ELR (cell line): Measurements from ENCODE around the gene MSI2.

Source experiments
- DNase-seq: peaks from one replicate; pipeline ENCODE4 v3.0.0-alpha.2; 2015; ENCODE audit warnings: low read depth

The MSI2 gene

DNA sequence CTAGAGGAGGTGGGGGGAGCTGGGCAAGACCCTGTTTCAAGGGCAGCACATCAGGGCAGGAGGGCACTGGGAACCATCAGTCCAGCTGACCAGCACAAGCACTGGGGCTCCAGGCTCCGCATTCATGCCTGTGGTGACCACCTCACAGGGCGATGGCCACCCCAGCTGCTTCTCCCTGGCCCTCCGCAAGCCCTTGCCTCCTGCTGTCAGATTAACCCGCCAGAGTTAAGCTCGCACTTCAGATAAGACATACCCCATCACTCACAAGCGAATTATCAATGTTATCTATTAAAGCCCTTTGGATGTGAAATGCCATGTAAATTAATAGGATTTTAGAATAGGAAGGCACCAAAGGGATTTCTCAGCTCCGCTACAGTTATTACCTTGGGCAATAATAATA lies 383.8 kb downstream of the MSI2 start:
- DNase-seq, result no peak

DNA sequence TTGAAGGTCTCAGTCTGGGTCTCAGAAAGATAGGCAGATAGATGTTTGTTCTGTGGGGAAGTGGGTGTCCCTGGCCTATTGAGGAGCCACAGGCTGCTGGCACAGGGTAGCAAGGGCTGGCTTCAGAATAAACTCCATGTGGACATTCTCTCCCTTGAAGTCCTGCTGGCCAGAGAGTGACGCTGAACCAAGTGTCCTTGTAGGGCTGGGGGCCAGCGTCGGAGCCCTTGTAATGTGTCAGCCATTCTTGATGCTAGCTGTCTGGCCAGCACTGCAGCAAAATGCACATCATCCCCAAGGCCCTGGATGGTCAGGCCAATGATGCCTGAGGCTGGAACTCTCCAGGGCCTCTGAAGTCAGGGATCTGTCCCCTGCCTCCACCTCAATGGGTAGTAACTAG lies 385.4 kb downstream of the MSI2 start:
- DNase-seq, result no peak

DNA sequence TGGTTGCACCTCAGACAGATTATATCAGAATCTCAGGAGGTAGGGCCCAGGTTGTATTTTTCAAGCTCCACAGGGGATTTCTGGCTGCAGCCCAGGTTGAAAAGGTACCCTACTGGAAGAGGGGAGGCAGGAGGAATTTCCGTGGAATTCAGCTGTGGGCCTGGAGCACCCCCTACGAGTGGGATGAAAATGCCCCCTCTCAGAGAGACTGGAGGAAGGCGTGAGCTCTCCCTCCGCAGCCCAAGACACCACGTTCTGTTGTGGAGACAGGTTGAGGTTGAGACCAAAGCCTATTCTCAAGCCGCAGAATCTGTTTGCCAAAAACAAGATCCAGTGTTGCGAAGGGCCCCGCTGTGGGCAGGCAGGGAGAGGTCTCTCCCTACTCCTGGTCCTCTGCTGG lies 386.7 kb downstream of the MSI2 start:
- DNase-seq, result no peak

DNA sequence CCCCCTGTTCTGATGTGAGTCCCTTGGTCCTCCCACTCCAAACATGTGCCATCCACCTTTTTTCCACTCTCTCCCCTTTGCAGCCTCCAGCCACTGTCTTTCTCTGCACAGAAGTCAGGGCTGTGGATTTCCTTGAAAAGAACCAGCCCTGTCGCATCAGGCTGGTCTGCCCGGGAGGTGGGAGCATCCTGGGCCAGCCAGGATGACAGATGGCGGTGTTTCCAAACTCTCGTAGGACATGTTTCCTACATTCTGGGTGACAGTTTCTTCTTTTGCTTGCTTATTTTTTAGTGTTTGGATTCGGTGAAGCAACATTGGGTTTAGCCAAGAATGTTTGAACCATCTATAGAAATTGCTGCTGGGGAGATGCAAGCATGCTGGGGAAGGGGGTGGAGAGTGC lies 388.0 kb downstream of the MSI2 start:
- DNase-seq, result no peak

DNA sequence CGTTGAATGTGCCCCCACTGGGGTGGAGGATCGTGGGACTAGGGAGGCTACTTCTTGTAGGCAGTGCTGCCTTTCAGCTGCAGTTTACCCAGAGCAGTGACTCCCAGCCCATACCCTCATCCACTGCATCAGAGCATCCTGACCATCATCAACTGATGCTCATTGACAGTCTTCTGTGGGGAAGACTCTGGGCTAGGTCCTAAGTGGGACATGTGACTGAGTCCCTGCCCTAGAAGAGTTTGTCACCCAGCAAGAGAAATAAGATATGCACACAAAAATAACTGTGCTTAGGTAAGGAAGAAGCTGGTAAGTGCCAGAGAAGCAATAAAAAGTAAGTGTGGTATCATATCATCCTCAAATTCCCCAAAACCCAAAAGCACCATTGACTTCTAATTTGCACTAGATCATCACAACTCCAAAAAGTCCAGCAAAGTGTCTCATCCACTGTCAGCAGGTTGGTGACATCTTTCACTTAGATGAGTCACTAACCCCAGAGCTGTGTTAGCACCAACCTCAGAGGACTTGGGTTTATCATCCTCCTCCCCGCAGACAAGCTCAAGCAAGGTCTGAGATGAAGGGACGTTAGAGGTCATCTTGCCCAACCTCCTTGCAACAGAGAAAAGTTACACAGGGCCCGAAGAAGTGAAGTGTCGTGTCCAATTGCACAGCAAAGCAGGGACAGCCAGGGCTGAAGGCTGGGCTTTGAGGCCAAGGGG lies 389.8 kb downstream of the MSI2 start:
- peak; percentile 44 for DNase-seq

DNA sequence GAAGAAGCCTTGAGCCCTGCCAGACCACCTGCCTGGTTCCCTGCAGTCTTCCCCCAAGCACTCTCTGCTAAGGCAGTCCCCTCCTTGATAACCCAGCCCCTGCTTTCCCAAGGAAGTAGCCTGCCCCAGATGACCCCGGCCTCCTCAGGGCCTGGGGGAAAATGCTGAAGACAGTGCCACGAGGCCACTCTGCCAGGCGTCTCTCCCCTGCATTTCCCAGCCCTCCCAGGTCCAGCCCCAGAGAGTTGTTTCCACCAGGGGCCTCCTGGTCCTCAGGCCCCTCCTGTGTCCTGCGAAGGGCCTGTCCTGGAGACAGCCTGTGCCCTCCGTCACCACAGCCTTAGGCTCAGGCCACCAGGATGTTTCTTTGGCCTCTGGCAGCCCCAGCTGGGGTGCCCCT lies 392.4 kb downstream of the MSI2 start:
- no peak for DNase-seq

DNA sequence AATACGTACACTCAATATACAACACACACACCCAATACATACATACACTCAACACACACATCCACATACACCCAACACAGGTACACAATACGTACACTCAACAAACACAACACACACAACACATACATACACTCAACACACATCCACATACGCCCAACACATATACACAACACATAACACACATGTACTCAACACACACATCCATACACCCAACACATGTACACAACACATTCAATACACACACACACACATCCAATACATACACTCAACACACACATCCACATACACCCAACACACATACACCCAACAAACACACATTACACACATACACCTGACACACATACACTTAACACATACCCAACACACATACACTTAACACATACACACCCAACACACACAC lies 392.9 kb downstream of the MSI2 start:
- no peak for DNase-seq

DNA sequence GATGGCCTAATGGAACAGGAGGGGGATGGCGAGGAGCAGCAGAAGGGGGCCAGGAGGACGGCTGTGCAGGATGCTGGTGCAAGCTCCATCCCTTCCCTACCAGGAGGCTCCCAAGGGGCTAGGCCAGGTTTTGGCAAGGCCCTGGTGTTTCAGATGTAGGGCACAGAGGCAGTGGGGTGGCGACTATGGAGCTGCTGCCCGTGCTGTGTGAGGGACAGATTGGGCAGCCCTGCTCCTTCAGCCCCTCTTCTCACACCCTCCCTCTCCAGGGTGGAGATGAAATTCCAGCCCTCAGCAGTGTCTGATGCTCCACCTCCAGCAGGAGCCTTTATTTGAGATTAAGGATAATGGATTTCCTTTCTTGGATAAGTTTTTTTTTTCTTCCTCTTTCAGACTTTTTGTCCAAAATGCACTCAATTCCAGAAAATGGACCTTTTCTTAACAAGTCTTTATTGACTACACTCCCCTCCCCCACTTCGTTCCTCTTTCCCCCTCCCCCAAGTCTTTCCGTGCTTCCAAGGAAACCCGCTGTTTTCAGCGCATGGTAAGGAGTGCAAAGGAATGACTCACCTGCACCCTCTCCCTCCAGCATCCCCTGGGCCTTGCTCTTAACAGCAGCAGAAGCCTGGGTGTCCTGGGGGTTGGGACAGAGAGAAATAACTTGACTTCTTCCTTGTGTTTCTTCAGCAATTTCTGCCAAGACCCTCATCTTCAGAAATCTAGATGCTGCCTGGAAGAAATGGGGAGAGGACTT lies 393.6 kb downstream of the MSI2 start:
- DNase-seq, result peak; percentile 71

DNA sequence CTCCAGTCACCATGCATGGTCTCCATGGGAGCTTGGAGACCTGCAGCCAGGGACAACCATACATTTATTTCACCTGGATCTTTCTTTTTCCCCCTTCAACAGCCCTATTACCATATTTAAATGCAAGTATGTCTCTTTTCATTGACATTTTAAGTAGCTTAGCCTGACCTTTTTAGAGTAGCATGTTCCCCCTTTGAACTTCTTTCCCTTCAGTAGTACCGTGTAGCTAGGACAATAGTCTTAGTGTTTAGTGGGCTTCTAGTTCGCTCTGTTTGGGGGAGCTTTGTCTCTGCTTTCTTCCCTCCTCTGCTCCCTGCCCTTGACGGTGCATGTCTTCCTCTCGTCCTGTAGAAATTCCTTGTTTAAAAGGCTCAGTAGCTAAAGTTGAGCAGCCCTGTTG lies 394.2 kb downstream of the MSI2 start:
- no peak for DNase-seq

DNA sequence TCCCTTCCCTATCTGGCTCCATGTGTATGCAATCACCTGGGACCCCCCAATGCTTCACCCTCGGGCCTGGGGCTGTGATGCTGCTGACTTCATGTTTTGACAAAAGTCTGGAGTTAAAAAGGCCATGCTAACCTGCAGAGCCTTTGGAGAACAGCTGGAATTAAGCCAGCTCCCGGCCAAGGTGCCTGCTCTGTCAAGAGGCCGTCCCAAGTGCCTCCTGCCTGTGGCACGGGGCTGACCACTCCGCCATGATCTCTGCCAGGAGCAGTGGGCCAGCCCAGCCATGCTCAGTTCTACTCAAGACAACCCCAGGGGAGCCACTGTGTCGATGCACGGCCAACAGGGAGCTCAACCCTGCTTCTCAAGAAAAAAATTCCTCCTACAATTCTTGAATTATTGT lies 395.1 kb downstream of the MSI2 start:
- DNase-seq, result no peak

DNA sequence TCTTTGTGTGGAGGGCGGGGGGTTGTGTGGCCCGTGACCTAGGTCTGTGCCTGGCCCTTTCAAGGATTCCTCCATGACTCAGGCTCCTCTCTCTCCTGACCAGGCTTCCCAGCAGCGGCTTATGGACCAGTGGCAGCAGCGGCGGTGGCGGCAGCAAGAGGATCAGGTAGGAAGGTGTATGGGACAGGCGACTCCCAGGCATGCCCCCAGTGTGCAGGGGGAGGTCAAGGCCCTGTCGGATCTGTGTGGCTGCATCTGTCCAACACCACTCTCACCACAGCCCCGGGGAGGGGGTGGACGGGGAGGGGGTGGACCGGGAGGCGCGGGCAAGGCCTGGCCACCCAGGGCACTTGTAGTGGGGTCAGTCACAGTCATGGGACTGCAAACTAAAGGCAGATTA lies 395.7 kb downstream of the MSI2 start:
- no peak for DNase-seq

DNA sequence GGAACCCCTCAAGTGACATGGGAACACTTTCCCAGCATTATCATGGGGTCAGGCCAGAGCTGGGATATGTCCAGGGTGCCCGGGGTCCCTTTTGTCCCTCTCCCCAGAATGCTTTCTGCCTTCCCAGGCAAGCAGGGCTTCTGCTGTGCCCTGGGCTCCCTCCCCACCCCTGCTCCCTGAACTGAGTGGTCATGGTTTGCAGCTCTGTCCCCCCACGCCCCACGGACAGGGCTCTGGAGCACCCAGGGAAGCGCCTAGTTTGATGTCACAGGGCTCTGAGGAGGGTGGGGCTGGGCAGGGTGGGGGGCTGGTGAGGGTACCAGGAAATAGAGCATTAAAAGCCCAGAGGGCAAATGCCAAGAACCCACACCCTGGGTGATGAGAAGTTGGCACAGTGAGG lies 396.5 kb downstream of the MSI2 start:
- no peak for DNase-seq

DNA sequence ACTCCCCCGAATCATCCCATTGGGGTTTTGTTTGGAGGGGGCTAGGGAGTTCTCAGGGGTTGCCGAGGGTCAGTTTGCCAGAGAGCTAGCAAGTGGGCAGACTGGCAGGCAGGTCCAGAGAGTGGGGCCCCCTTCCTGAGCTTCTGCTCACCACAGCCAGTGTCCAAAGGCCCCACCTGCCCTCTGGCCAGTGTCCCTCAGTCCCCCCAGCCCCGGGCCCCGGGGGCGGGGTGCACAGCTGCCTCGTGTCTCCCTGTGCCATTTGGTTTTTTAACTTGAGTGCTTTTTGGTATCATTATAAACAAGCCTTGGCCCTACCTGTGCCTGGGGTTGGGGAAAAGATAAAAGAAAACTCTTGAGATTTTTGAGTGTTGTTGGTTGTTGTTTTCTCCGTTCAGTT lies 397.0 kb downstream of the MSI2 start:
- DNase-seq, result no peak

DNA sequence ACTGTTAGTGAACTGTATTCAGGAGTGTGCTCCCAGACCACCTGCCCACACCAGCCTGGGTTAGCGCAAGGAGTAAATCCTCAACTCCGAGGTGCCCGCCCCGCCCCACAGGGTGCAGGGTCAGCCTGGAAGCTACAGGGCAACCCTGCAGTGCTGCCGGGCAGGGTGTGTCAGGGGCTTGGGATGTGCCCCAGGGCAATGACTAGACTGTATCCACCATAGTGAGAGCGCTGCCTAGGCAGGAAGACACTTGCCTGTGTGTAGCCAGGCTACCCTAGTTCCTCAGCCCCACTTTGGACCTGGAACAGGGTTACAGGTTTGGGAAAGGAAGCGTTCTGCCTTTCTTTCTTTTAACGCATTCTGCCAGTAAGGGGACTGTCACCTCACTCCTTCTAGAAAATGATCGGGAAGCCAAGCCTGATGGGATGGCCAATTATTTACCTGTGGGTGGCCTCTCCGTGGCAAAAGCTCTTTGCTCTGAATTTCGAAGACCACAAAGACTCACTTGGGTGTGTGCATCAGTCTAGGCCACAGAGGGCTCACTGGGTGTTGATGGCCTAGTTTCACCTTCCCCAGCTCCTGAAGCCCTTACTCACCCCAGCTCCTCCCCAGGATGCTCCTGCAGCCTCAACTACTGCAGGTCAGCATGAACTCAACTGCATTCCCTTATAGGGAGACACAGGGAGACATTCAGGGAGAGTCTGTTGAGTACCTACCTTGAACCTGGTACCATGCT lies 397.9 kb downstream of the MSI2 start:
- peak; percentile 35 for DNase-seq

DNA sequence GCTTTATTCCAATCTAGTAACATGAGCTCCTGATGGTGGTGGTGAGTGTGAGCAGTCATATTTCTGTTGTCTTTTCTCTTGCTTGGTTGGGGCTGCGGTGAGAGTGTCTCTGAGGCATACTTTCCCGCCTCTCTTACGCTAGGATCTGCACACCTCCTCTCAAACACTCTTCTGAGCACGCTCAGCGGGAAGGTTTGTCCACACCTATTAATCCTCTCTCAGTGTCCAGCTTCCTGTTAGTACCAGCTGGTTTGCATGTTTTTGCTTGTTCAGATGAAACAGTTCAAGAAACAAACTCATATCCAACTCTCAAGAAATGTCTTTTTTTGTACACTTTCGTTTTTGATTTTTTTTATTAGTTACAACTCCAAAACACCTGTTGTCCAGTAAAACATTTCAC lies 399.2 kb downstream of the MSI2 start:
- DNase-seq, result no peak

DNA sequence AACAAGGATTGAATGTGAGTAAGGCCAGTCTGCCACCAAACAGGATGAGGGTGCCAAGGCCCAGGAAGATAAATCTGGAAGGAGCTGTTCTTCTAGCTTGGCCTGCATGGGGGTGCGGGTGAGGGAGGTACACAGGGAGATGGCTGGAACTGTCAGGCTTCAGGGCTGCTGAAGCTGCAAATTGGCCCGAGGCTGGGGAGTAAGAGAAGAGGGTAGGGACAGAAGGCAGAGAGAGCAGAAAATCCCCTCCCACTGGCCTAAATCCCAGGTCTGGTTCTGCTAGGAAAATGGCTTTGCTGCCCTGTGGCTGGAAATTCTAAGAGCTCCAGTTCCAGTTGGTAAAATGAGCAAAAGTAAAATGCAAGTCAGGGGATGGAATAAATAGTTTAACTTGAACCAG lies 400.9 kb downstream of the MSI2 start:
- DNase-seq, result no peak

DNA sequence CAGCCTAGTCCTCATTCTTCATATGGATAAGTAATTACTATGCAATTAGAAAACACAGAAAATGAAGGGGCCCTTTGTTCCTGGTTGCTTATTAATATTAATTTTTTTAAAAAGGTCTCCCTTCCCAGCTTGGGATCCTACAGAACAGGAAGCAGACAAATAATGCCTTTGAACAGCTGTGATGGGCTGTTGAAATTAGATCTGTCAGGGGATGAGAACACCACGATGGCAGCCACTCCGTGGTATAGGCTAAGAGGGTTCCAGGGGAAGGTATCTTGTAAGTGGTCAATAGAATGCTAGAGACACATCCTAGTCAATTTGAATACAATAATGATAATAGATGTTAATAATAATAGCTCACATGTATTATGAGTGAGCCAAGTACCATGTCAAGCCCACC lies 405.7 kb downstream of the MSI2 start:
- no peak for DNase-seq

DNA sequence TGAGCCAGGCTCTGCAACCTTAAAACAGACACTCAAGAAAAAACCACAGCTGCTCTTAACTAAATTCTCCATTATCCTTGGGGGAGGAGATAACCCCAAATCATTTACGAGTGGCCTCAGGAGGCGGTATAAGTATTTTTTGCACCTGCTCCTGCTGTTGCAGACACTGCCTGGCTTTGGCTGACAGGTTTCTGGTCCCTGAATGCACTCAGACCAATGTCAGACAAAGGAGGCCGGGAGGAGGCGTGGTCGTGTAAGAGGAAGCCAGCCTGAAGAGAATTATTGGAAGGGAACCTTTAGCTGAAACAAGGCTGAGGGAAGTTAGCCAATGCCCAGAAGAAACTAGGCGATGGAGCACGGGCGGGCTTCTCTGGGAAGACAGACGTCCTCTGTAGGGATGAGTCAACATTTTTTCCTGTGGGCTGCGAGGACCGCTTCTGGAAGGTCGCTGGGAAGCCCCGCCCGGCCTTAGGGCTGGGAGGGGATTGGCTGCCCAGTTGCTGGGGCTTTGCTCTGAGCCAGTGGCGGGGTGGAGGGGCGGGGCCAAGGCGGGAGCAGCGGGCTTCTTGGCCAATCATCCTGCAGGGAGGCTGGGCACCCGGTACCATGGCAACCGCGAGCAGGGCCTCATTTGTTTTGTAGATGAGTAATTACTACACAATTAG lies 406.5 kb downstream of the MSI2 start:
- DNase-seq, result peak; percentile 100

DNA sequence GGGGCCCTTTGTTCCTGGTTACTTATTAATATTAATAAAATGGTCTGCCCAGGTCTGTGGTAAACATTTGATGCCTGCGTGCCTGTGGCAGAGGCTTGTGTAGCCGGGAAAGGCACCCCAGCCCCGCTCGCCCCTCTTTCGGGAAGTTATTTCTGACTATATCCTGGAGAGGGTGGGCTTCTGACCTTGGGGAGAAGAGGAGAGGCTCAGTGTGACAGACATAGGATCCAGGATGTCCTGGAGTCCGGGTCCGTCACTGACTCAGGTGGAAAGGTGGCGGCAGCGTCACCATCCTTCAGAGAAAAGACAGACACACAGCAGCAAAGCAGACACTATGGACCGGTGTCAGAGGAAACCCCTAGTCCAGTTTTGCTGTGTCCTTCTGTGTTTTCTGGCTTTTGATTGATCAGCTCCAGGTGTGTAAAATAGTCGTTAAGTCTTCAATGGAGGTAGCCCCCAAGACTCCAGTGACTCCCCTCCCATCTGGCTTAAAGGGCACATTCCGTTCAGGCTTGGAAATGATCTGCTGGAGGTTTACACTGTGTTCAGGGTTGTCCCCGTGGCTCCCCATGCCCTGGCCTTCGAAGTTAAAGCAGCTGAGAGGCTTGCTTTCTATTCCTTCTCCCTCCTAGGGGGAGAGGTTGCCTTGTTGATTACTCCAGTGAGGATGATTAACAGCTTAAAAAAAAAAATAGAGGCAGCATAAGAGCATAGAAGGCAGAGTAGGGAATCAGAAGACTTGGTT lies 407.2 kb downstream of the MSI2 start:
- DNase-seq, result no peak

DNA sequence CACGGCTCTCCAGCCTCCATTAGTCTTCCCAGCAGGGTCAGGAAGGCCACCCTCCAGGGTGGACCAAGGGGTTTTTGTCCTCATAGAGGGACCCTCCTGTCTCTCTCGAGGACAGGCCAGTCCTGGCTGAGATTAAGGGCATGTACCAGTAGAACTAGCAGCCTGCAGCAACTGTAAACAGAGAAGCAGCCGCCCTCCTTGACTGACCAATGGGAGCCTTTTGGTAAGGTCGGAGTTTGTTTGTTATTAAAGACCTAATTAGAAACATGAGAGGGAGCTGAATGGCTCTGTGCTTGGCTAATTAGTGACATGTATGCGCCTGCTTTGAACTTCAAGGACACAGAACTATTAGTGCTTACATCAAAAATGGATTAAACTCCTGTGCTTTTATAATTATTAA lies 408.8 kb downstream of the MSI2 start:
- DNase-seq, result no peak

DNA sequence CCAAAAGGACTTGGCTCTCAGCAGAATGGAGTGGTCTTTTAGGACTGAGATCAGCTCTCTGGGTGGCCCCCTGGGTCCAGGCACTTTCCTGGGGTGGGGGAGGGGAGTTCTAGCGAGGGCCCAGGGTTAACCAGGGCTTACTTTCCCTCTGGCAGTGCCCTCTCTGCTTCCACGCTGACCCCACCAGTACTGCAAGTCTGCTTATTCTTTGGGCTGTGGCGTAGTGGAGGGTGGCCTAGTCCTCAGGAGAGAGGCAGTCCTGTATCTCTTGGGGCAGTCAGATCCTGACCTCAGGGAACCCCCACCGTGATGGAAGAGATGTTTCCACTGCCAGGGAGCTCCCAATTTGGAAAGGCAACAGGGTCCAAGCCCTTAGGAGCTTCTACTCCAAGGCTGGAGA lies 409.4 kb downstream of the MSI2 start:
- no peak for DNase-seq
